ENCODE results near the gene CBLIF. TPM values are rescaled to one million over a fixed set of nuclear protein-coding genes. Genes with fewer than 3 reads are reported as not detected.
"Not testable (repeated sequence)": the region's sequence is repeated elsewhere in the genome, so short reads cannot be mapped to it uniquely, and the experiment has no call there.

The CBLIF gene
- total RNA-seq, 2 donors from 2014 or later: 0.31 TPM; not detected in 1

DNA sequence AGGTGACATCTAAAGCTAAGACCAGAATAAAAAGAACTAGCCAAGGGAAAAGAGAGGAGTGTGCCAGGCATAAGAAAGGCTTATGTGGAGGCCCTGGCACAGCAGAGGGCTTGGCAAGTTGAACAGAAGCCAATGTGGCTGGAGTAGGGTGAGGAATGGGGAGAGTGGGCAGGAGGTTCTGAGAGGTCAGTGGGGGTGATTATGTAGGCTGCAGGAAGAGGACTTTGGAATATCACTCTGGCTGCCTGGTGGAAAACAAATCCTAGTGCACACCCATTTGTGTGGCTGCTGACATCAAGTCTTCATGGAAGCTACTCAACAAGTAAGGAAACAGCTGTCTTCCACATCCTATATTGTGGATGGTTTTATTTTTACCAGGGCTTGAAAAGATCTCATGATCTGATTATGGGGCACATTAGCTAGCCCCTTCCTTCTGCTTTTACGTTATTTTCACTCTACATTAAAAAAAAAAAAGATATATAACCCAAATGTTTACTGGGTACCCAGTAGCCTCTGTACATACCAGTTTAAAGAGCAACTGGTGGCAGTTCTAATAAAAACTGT, 38.2 kb downstream of the CBLIF start:
- intact Hi-C loops (cut with DNase I, micrococcal nuclease): no loop called here
- ATAC-seq (peak; percentile 53), DNase-seq (no peak)

DNA sequence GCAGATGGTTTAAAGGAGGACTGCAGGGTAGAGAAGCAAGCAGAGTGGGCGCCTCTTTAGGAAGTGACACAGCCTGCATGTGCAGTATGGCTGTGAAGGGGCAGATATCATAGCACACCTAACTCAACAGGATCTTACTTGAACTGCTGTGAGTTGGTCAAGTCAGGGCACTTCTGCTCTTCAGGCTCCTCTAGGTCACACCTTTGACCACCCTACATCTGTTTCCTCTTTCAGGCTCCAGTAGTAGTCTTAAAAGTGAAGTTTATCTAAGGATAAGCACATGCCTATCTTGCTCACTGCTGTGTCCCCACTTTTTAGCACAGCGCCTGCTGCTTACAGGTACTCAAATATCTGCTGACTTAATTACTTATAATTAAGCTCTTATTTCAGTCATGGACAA, 41.2 kb downstream of the CBLIF start:
- ATAC-seq: no peak
- no peak for DNase-seq
- intact Hi-C loops (cut with DNase I, micrococcal nuclease): loop anchor here in 1 of 2 donors (5.0 kb wide), 1 partner anchor 52 kb away; no protein-coding TSS in a partner anchor

DNA sequence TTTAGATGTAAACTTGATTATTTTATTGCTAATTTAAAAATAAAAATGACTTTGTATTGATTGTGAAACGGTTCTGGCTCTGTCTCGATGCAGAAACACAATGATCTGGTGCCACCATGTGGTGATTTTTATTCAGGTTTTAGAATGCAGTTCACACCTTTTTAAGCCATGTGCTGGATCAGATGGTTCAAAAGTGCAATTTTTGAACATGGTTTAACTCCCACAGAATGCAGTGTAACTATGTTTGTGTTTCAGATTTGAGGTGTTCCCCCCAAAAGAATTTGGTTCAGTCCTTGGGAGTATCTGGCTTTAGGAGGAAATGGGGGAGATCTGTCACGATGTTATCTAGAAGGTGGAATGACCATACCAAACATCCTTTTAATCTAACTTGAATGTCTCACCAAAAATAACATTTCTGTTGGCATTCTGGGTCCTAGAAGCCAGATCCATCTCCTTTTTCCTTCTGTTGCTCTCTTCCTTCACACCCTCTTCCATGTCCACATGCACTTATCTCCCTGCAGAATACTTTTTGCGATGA, 42.6 kb downstream of the CBLIF start:
- intact Hi-C loops (cut with DNase I, micrococcal nuclease): loop anchor here in 1 of 2 donors (5.0 kb wide), 1 partner anchor 50 kb away; no protein-coding TSS in a partner anchor
- DNase-seq (no peak), ATAC-seq (peak; percentile 35)

DNA sequence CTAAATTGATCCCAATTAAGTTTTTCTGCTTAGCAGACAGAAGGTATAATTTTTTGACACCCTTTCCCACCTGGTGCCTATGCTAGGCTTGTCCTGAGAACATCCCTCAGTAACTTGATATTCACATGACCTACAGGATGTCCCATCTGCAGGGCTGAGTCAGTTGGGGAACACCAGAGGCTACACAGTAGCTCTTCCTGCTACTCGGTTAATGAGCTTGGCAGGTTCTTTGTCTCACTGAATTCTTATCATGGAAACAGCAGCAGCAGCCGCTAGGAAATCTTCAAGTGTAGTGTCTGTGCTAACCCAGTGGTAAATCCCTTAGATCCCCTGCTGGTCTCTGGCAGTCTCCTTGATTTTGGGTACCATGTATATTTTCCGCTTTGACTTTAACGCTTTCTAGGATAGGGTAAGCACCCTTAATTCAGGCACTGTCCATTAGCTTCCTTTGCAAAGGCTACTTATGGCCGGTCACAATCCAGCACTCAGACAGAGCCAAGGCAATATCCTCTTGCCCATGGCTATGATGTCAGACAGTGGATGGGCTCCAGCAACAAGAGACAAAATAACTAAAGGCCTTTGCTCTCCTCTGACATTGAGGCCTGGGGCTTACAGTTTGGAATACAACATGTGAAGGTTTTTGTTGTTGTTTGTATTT, 43.2 kb downstream of the CBLIF start:
- no peak for DNase-seq
- intact Hi-C loops (cut with DNase I, micrococcal nuclease): loop anchor here (2.0 to 5.0 kb wide), 2 partner anchors 49 to 50 kb away; no protein-coding TSS in a partner anchor
- no peak for ATAC-seq

DNA sequence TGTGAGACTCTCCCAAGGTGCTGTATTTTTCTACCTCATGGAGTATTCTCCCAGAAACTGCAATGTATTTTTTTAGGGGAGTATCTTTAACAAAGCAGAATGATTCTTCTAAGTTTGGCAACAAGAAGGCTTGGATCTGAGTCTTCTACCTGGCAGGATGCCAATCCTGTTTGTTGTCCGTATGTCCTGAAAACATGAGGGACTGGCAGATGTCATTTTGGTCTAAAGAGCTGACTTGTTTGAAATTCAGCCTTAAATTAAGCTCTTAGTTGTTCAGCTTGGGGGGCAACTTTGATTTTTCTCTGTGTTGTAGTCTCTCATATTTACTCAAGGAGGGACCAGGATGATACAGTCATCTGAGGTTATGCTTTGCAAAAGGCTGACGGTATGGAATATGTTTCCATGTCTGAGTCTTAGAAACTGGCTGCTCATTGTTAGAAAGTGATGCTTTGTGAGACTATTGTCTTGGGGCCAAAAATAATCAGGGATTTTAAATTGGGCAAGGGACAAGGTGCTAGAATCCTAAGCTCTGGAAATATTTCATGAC, 44.1 kb downstream of the CBLIF start:
- peak; percentile 49 for ATAC-seq
- intact Hi-C loops (cut with DNase I, micrococcal nuclease): loop anchor here (2.0 to 5.0 kb wide), 2 partner anchors 48 to 49 kb away; no protein-coding TSS in a partner anchor

DNA sequence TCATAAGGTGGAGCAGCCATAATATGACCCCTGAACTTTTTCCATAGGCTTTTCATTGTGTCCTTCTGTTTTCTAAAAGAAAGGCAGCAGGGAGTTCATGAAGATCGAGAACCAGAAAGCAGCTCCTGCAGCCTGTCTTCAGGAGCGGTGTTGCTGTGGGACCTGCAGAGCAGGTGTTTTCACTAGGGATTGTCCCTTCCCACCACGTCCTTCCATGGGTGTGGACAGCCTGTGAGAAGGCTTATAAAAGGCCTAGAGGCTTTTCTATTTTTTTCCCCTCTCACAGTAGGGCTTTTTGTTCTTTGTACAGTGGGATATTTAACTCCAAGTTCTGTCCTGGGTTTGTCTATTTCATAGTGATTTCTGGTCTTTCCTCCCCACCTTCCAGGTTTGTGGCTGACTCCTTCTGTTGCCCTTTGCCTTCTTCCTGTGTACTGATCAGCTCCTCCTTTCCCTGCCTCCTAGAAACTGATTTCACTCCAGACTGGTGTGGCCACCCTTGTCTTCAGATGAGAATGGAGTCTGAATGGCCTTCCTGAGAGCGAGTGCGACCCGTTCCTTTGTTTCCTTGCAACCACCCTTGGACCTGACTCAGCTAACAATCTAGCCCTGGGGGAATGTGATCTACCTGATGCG, 44.8 kb downstream of the CBLIF start:
- intact Hi-C loops (cut with DNase I, micrococcal nuclease): loop anchor here (2.0 to 5.0 kb wide), 2 partner anchors 48 kb away; no protein-coding TSS in a partner anchor

More for the DNA sequence above, 44.1 kb downstream of the CBLIF start:
- no peak for DNase-seq

DNA sequence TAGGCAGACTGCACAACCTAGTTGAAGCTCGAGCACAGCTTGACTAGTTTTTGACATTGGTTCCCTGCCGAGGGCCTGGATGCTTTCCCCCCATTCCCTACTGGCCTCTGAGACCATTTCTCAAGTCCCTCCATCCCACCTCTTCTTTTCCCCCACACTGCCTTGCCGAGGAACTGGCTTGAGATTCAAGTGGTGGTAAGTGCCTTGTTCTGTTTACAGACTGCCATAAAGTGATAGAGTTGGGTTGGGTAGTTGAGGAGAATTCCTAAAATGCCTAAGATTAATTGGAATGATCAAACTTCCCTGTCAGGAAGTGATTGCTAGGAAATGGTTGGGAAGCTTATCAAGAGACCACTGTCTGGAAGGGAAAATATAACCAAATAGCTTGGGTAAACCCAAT, 50.9 kb downstream of the CBLIF start:
- ATAC-seq (no peak), DNase-seq (no peak)
- intact Hi-C loops (cut with DNase I, micrococcal nuclease): no loop called here

More for the DNA sequence above, 44.8 kb downstream of the CBLIF start:
- DNase-seq (peak; percentile 31 to 44), ATAC-seq (peak; percentile 75)

DNA sequence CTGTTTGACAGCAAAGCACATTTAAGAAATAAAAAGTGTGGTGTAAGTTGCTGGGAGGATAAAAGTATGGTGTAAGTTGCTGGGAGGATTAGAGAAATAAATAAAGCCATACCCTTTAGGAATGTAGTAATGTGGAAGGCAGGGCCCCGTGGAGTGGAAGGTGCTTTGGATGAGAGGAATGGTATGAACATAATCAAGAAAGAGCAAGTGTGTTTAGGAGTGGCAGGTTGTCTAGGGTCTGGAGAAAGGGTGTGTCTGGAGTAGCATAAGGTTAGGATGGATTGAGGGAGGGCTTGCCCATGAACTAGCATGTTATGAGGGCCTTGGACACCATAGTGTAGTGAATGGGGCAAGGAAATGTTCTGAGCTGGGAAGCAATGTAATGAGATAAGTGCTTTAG, 52.8 kb downstream of the CBLIF start:
- no peak for DNase-seq
- ATAC-seq: no peak
- intact Hi-C loops (cut with DNase I, micrococcal nuclease): no loop called here

DNA sequence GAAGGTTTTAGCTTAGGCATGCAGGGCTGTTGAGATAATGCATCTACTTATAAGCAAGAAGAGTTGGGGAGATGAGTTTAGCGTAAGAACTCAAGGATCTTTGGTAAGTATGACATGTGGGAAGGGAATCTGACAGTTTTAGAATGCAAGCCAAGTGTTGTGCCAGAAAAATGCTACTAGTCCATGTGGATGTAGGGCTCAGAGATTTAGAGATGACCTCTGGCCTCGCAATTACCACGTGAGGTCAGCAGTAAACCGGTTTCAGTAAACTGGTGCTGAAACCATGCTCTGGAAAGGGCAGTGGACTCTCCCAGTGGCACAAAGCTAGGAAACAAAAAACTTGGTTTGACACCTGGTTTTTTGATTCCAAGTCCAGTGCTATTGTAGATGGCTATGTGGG, 53.7 kb downstream of the CBLIF start:
- ATAC-seq: no peak
- DNase-seq: no peak
- intact Hi-C loops (cut with DNase I, micrococcal nuclease): no loop called here

DNA sequence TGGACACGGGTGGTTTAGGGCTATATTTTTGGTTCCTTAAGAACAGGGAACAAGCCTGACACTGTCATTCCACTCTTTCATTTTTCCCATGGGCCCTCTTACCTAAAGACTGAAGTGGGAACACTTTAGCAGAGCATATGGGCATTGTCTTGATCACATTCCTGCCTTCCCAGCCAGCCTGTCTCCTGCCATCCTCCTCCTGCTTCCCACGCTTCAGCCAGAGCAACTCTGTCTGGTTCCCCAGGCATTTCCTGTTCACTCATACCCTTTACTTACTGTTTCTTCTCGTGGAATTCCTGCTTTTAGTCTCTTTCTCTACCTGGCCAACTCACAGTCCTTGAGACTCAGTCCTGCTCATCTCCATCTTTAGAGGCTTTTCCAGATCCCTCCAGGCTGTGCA, 57.5 kb downstream of the CBLIF start:
- DNase-seq (no peak), ATAC-seq (no peak)
- intact Hi-C loops (cut with DNase I, micrococcal nuclease): no loop called here

DNA sequence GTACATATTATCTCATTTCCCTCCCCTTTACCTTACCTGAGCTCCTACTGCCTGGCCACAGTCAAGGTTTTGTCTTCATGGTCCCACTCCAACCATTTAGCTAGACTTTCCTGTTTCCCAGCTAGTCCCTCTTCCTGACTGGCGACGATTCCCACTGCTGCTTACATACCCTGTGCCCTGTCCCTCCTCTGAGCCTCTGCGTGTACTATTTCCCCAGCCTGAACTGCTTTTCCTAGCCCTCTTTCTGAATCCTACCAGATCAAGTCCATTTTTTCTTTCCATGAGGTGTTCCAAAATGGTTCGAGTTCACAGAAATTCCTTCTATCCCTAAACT, 58.1 kb downstream of the CBLIF start:
- intact Hi-C loops (cut with DNase I, micrococcal nuclease): no loop called here
- no peak for ATAC-seq
- no peak for DNase-seq

DNA sequence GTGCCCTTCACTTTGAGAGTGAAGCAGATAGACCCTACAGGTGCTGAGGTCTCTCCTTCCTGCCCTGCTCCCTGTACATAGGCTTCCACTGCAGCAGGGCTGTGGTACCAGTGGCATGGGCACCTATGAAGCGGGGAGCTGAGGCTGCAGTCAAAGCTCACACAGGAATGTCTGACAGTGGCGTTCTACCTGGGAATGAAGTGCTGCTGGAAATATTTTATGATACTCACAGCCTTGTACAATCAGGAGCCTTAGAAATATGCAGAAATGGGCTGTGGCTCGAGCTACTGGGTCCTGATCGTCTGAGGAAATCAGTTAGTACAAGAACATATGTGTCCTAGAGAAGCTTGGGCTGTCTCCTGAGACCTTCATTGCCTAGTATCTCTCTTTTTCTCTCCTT, 59.5 kb downstream of the CBLIF start:
- DNase-seq (no peak), ATAC-seq (no peak)
- intact Hi-C loops (cut with DNase I, micrococcal nuclease): no loop called here

DNA sequence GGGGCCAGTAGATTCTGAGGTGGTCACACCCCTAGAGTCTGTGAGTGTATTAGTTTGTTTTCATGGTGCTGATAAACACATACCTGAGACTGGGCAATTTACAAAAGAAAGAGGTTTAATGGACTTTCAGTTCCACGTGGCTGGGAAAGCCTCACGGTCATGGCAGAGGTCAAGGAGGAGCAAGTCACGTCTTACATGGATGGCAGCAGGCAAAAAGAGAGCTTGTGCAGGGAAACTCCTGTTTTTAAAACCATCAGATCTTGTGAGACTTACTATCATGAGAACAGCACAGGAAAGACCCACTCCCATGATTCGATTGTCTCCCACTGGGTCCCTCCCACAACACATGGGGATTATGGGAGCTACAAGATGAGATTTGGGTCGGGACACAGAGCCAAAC, 60.9 kb downstream of the CBLIF start:
- intact Hi-C loops (cut with DNase I, micrococcal nuclease); ATAC-seq; DNase-seq: not testable (repeated sequence)

DNA sequence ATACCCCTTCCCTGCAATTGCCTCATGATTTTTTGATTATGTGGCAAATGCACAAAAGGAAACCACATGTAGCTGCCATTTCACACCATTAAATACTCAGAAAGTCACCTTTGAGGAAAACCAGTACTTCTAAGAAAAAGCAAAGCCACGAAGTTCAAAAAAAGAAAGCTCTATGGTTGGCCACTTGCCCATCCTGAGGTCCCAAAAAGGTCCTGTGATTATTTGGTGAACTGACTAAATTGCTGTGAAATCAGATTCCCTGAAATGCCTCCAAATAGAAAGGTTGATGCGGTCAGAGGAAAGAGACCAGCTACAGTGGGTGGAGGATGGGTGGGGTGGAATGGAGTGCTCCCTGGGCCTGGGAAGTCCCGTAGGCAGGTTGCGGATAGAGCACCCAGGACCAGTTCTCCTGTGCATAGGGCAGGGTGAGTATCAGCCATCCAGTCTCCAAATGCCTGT, 61.6 kb downstream of the CBLIF start:
- intact Hi-C loops (cut with DNase I, micrococcal nuclease): no loop called here
- ATAC-seq (no peak), DNase-seq (no peak)

DNA sequence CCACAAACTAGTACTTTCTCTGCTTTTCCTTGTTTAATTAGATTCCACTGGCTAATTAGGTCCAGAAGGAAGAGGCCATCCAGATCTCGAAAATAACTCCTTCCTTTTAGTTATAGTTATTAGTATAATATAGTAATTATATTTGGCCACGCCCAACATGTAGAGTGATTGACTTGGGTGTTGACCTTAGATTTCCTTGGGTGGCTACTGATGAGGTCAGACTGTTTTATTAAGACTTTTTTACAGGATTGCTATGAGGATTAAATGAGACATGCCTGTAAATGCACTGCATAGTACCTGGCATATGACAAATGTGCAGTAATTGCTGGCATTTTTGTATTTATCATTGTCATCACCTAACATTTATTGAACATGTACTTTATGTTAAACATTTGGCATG, 63.2 kb downstream of the CBLIF start:
- intact Hi-C loops (cut with DNase I, micrococcal nuclease): no loop called here
- DNase-seq: no peak
- ATAC-seq: peak; percentile 12

DNA sequence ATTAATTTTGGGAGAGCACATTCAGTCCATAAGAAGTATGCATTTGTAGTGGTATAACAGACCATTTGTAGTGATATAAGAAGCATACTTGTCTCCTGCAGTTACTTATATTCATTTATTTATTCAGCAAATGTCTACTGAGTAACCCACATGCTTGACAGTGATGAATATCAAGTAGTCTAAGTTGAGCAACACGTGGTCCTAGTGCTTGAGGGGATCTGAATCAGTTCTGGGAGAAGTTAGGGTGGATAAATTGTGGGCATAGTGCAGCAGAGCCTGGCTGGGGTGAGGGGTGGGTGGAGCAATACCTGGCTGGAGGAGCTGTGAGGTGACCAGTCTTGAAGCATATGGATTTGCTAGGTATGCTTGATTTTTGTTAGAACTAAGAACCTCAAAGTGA, 65.8 kb downstream of the CBLIF start:
- intact Hi-C loops (cut with DNase I, micrococcal nuclease): no loop called here
- ATAC-seq: no peak
- no peak for DNase-seq
